NCI-H1092 (cell line): ENCODE measurements around the gene CACNB4.
"Not testable (repeated sequence)": the region's sequence is repeated elsewhere in the genome, so short reads cannot be mapped to it uniquely, and the experiment has no call there.

Source experiments
- DNase-seq: peaks from one replicate; lab custom pipeline; 2025; lab: John Stamatoyannopoulos, UW

The CACNB4 gene

DNA sequence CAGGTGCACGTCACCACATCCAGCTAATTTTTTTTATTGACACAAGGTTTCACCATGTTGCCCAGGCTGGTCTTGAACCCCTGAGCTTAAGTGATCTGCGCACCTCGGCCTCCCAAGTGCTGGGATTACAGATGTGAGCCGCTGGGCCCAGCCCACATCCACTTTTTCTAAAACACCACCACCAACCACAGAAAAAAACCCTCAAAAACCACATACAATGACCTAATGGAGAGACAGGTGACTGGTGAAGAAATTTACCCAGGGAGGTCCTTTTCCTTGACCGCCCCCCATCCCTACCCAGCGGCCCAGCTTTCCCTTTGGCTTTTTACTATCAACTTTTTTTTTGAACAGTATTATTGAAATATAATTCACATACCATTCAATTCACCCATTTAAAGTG lies 47.9 kb downstream of the CACNB4 start:
- no peak for DNase-seq

DNA sequence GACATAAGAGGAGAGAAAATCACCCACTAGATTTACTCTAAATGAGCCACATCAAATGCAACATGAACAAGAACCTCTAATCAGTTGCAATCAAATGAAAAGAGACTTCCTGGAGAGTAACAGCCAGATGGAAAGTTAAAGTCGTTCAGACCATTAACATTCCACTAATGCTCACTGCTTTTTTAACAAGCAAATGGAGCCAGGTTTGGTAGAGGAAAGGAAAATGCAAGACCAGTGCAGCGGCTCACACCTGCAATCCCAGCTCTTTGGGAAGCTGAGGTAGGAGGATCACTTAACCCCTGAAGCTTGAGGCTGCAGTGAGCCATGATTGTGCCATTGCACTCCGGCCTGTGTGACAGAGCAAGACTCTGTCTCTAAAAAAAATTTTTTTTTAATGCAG lies 48.5 kb downstream of the CACNB4 start:
- DNase-seq, result no peak

DNA sequence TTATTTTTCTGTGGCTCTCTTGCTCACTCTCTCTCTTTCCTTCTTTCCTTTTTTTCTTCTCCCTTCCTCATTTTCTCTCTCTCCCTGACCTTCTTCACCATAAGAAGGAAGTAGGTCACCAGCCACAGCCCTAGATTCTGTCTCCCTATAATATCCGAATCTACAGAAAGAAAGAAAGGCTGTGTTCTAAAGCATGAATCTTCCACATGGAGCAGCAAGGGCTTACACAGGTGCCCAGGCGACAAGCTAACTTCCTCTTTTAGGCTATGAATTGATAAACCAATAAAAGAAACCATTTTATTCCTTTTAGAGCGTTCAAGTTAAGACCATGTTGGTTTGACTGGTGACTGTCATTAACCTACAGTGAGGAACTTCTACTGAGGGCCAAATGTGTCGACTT lies 49.3 kb downstream of the CACNB4 start:
- no peak for DNase-seq

- no peak for DNase-seq
Measured at GRCh38 chr2:152047824-152048471, 50.9 kb downstream of the CACNB4 start.

DNA sequence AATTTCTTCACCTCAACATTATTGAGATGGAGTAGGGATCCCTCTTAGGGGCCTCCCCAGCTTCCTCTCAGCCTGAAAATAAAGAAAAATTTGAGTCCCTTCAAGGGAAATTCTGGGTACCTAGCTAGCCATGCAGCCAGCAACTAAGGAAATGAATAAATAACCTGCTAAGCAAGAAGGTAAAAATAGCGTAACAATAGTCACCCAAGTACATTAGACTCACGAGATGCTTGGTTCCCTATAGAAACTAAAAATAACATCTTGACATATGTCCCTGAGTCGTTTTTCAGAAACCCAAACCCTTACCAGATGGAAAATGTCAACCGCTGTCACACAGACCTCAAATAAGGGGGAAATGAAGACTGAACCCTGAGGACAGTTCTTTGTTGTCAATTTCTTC lies 51.9 kb downstream of the CACNB4 start:
- no peak for DNase-seq

GRCh38 chr2:152042636-152043615 lies 55.9 kb downstream of the CACNB4 start:
- DNase-seq, result no peak

- no peak for DNase-seq
Measured at GRCh38 chr2:152038441-152038958, 60.3 kb downstream of the CACNB4 start.

GRCh38 chr2:152037743-152038435 lies 61.0 kb downstream of the CACNB4 start:
- no peak for DNase-seq

- peak; percentile 45 for DNase-seq
Measured at GRCh38 chr2:152036611-152037469, 62.0 kb downstream of the CACNB4 start.

DNA sequence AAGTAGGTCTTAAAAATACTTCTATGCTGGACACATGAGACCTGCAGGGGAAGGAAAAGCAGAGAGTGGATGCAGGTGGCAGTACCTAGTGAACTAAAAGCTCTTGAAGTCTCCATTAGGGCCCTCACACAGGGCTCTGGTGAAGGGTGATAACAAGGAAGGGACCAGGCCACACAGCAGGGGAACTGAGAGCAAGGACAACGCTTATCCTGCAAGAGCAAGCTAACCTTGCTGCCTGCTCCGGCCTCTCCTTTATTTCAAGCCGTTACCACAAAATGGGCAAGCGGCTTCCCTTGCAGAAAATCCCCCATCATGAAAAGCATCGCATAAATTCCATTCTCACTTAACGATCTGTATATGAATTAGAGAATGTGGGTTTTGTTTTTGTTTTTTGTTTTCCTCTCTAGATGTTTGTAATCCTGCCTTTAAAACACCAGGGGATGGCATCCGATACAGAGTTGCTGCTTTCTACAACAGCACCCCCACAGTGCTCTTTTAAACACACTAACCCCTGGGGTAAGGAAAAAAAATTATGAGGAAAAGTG lies 64.5 kb downstream of the CACNB4 start:
- no peak for DNase-seq

DNA sequence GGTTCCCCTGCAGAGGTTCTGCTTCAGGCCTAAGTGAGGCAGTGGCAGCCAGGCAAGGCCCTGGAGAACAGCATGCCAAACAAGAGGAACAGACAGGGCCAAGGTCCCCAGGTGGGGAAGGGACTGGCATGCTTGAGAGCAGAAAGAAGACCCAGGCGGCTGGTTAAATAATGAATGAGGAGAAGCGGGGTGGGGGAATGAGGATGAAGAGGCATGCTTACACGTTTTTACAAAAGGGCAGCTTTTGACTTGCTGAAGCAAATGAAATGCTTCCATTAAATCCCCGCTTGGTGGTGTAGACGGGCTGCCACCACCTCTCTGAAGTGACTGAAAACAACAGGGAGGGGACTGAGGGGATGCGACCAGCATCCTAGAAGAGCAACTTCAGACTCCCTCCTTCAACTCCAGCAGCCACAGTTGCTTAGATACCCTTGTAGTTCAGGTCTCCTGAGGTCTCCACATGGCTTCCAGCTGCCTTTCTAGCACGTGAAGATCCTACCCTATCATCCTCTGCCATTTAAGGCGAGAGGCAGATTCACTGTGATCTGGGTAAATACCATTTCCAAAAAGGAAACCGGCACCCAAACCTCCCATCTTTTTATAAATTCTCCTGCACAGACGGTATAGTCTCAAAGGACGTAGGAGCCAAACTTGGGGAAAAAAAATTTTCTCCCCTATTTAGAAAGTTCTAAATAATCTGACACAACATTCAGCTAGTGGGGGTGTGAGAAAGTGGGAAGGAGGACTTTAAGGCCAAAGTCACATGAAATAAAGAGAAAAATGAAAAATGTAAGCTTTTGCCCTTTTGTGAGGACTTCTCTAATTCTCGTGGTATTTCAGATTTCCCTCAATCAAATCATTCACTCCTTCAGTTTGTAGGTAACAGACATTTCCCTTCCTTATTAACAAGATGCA lies 65.6 kb downstream of the CACNB4 start:
- DNase-seq, result no peak

DNA sequence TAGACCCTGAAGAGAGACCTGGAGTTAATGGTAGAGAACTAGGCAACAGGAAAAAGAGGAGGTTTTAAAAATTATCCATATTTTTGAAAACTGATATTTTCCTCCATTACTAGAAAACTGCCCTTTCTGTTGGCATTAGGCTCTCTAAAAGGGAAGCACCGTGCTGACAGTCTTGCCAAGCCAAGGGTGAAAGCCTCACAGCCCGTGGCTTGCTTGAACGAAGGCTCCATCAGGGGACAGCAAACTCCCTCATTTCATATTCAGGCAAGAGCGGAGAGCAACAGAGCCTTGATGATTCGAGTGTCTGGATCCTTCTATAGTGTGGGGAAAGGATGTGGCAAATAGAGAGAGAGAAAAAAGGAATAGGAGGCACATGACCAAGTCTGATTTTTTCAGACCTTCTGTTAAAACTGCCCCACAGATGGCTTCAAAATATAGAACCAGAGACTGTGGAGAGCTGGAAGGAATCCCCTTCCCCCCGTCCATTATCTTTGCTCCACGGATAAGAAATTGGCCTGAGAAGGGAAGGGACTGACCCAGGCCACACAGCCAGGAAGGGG lies 67.0 kb downstream of the CACNB4 start:
- DNase-seq, result no peak

GRCh38 chr2:152030596-152031328 lies 68.1 kb downstream of the CACNB4 start:
- DNase-seq, result not testable (repeated sequence)

GRCh38 chr2:152028182-152028862 lies 70.5 kb downstream of the CACNB4 start:
- no peak for DNase-seq

DNA sequence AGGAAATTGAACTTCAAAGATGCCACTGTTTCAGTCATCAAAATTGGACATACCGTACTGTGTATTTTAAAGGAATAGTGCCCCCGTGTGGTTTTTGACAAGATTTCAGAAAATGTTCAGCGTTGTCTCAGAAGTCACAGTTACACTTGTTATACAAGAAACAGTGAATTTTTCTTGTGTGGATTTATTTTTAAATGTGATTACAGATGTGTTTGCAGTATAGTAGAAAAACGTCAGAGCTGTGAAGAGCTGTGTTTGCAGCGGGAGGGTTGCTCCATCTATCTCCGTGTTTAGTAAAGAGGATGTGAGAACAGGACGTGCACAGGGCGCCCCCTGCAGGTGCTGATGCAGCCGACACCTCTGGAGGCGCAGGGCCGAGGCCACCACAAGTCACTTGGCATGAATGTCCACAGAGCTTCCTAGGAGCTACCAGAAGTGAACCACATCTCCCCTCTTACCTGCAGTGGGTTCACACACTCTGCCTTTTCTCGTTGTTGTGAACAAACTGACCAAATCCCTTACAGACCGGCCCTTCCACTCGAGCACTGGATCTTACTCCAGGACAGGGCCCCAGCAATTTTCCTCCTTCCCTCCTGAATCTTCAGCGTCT lies 73.1 kb downstream of the CACNB4 start:
- DNase-seq, result peak; percentile 47

DNA sequence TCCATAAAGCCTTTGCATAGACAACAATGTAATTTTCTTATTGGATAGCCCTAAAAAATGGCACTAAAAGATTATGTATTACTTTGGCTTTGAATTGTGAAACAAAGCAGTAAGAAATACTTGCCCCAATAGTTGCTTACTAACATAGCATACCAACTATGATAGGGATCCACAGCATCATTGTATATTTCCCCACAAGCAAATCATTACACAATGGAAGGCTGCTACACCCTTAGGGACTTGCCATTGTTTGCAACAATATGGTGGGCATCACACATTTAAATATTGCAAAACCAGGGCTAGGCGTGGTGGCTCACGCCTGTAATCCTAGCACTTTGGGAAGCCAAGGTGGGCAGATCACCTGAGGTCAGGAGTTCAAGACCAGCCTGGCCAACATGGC lies 74.4 kb downstream of the CACNB4 start:
- DNase-seq, result no peak

GRCh38 chr2:152022090-152022489 lies 76.8 kb downstream of the CACNB4 start:
- DNase-seq, result no peak

DNA sequence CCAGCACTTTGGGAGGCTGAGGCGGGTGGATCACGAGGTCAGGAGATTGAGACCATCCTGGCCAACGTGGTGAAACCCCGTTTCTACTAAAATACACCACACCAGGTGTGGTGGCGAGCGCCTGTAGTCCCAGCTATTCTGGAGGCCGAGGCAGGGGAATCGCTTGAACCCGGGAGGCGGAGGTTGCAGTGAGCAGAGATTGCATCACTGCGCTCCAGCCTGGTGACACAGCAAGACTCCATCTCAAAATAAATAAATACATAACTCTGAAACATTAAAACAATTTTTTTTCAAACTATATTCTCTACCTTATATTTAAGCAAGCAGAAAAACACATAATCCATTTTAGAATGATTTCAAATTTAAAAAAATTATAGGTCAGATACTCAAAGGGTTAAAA lies 77.8 kb downstream of the CACNB4 start:
- DNase-seq, result not testable (repeated sequence)
